Coronary artery (tissue), 2 donors: ENCODE results near the gene FSTL4.

Experiments used
- DNase-seq: peaks from one replicate; pipeline ENCODE4 v3.0.0-alpha.2; 2017; ENCODE audit warnings: low spot score
- H3K27ac ChIP-seq, 2 donors: fragments of 200-600 bp; sonication (generic); one replicate each; pipeline ENCODE4 v1.5.1; 2016 to 2019
- H3K4me3 ChIP-seq: fragments of 200-600 bp; sonication (generic); 2 replicates; pipeline ENCODE4 v1.5.1; 2016; ENCODE audit warnings: mild to moderate bottlenecking, moderate library complexity
- TF ChIP-seq, protein P1 (sequence below): fragments of 200-600 bp; sonication (generic); IDR thresholded peaks from one replicate; pipeline ENCODE4 v1.5.1; 2019; ENCODE audit warnings: antibody characterized with exemption

The FSTL4 gene

DNA sequence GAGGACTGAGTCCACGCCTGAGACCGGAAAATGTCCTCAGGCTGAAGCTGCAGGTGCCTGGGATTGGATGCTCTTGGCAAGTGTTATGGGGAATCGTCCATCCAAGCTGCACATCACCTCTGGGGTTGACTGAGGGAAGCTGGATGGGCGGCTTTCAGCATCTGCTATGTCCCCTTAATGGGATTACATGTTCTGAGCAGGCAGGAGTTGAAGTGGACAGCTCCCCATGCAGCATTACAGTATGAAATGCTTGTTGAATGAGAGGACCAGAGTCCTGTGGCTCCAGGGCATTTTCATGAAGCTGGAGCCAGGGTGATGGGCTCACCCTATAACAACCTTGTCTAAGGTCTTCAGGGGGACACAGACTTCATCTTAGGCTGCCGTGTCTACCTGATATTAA, 289.6 kb downstream of the FSTL4 start:
- TF ChIP-seq, protein P1, sequence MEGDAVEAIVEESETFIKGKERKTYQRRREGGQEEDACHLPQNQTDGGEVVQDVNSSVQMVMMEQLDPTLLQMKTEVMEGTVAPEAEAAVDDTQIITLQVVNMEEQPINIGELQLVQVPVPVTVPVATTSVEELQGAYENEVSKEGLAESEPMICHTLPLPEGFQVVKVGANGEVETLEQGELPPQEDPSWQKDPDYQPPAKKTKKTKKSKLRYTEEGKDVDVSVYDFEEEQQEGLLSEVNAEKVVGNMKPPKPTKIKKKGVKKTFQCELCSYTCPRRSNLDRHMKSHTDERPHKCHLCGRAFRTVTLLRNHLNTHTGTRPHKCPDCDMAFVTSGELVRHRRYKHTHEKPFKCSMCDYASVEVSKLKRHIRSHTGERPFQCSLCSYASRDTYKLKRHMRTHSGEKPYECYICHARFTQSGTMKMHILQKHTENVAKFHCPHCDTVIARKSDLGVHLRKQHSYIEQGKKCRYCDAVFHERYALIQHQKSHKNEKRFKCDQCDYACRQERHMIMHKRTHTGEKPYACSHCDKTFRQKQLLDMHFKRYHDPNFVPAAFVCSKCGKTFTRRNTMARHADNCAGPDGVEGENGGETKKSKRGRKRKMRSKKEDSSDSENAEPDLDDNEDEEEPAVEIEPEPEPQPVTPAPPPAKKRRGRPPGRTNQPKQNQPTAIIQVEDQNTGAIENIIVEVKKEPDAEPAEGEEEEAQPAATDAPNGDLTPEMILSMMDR: no peak
- Histone ChIP-seq H3K27ac (no peak overlapping the region), H3K4me3 (no peak overlapping the region)
- no peak for DNase-seq

DNA sequence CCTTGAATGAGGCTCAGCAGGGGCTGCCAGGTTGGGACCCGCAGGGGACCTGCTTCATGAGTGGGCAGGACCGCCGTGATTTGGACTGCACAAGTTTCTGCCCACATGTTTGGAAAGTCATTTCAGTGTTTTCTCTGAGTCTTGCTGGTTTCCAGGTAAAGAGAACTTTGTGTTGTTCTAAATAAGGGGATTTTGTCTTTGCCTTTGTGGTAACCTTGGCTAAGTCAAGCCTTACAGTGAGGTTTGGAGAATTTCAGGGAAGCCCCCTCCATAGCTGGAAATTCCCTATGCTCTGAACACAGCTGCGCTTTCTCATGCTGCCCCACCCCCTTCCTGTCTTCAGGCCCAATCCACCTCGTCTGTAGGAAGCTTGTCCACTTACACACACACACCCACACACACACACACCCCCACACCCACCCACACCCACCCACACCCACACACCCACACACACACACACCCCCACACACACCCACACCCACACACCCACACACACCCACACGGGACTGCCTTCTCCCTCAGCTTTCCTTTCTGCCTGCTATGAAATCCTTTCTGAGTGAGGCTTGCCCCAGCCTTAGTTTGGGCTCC, 290.4 kb downstream of the FSTL4 start:
- Histone ChIP-seq H3K4me3 (no peak overlapping the region), H3K27ac (no peak overlapping the region)
- TF ChIP-seq, protein P1: no peak
- no peak for DNase-seq

DNA sequence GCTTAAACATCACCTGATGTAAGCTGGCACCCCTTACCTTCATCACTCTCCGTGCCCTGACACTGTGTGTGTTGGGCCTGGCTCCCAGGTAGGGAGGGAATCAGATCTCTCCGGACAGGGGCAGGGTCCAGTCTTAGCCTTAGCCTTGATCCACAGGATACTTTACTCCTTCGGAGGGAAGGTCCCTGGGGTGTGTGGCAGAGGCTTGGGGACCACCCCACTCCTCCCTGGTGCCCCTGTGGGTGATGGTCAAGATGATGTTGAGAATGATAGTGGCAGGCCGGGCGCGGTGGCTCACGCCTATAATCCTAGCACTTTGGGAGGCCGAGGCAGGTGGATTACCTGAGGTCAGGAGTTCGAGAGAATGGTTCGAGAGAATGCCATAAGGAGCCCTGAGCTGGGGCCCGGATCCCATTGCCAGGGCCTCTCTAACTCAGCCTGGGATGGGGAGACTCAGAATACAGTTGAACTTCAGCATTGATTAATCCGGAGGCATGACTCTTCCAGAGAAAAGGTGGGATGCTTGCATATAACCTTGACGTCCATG, 291.0 kb downstream of the FSTL4 start:
- TF ChIP-seq, protein P1: no peak
- H3K27ac ChIP-seq: no peak overlapping the region
- no peak overlapping the region for H3K4me3 ChIP-seq
- no peak for DNase-seq

DNA sequence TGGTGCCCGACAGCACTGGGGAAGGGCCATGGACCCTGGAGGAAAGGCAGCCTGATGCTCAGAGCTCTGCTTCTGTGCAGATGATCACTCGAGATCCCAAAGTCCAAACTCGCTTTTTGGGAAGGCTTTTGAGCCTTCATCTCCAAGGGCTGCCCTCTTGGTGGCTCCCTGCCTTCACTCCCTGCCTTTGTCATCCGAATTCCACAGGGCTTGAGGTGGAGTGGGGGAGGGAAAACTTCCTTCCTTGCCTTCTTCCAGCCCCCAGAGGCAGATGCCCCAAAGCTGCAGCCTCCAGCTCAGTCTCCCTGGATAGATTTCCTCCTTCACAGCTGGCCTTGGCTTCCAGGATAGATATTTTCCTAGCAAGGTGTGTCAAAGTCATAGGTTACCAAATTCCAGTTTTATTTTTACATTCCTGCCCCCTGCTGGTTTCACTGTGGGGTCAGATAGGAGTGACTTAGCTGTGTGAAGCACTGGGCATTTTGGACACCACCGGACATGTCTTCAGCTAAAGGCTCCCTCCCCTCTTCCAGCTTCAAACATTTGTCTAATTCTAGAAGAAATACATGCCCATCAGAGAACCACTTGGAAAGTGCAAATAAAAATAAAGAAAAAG, 292.3 kb downstream of the FSTL4 start:
- Histone ChIP-seq H3K27ac (no peak overlapping the region), H3K4me3 (no peak overlapping the region)
- TF ChIP-seq, protein P1: no peak
- no peak for DNase-seq

DNA sequence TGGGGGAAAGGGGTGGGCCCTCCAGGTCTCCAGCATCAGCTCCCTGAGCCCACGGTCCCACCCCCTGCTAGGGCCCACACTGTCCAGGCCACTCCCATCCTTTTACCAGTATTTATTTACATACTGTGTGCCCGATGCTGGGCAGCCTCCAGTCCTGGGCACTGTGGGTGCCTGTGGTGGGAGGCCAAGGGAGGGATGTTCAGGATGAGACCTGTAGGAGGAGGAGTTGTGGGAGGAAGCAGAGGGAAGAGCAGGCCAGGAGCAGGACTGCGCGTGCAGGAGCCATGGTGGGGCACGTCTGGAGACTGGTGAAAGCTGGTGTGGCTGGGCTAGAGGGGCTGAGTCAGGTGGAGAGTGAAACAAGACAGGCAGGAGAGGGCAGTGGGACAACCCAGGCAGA, 293.1 kb downstream of the FSTL4 start:
- Histone ChIP-seq H3K4me3 (no peak overlapping the region), H3K27ac (no peak overlapping the region)
- TF ChIP-seq, protein P1: no peak
- DNase-seq: no peak

DNA sequence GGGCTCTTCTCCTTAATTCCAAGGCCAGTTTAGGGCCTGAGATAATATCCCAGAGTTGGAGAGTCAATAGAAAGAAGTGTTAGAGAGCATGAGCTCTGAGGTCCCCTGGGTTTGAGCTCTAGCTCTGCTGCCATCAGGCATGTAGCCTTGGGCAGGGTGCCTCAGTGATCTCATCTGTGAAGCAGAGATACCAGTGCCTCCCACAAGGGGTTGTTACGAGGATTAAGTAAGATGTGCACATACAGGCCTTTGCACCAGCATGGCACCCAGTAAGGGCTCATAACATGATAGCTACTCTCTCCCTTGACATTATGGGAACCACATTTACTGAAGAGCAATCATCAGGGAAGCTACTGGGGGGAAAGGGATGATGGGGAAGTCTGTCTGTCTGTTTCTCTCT, 294.8 kb downstream of the FSTL4 start:
- Histone ChIP-seq H3K27ac (no peak overlapping the region), H3K4me3 (no peak overlapping the region)
- DNase-seq: no peak
- TF ChIP-seq, protein P1: no peak
